GM18519 (cell line): ENCODE data around the gene UBAP2.

Source experiments
- ATAC-seq: cut with Tn5 transposase; IDR thresholded peaks from one replicate; pipeline ENCODE4 v1.9.1; 2021; ENCODE audit warnings: mild to moderate bottlenecking, moderate library complexity; ENCODE audit not compliant: unreplicated experiment, low FRiP score

UBAP2 gene

DNA sequence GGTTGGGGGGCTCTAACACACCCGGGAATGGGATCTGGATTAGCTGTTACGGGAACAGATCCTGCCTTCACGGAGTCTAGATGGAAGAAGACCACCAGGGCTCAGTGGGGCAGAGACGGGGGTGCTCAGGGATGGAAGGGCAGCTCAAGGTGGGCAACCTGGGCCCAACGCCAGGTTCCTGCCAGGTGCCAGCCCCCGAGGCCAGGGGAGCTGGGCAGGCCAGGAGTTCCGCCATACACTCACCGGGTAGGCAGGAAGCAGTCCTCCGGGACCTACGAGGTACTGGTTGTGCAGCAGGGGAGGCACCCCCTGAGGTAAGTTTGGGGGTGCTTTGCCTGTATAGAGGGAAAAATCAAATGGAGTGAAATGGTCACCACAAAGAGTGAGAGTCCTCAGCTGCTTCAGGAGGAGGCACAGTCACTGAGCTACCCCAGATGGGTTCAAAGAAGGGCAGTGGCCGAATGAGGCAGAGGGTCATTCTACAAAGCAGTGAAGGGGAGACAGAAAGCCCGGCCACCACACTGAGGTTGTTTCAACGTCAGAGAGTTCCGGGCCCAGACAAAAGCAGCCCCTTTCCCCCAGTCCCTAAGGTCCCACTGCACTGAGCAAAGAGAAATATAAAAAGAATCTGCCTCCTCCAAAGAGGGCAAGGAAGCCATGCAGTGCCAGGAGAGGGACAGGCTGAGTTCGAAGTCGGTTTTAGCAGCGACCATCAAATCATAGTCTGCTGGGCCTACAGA lies 121.8 kb downstream of the UBAP2 start:
- no peak for ATAC-seq

DNA sequence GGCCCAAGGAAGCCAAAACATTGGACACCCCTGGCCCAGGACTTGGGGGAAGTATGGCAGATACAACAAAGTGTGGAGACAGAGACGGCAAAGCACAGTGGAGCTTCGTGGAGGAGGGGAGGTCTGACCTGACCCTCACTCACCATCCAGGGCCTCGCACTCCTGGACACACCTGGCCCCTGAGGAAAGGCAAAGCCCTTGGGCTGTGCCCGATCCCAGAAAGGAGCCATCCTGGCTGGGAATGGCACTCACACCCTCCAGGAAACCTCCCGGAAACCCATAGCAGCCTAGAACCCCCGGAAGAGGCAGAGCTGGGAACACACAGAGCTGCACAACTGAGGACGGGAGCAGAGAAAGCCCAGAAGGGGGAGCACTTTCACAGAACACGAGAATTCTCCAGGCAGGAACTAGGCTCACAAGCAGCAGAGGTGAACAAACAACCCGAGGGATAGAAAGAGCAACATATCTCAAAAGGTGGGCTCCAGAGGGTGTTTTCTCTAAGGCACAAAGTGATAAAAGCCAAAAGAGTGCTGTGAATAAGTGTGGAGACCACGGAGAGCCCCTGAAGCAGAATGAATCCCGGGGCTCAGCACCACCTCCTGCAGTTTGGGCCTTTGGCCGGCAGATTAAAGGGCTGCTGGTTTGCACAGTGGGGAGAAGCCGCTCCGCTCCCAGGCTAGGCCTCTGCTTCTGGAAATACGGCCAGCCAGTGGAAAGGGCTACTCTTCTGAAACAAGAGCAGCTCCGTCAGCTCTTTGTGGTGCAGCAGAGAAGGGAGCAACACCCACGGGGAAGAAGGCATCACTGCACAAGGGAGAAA lies 123.5 kb downstream of the UBAP2 start:
- no peak for ATAC-seq

DNA sequence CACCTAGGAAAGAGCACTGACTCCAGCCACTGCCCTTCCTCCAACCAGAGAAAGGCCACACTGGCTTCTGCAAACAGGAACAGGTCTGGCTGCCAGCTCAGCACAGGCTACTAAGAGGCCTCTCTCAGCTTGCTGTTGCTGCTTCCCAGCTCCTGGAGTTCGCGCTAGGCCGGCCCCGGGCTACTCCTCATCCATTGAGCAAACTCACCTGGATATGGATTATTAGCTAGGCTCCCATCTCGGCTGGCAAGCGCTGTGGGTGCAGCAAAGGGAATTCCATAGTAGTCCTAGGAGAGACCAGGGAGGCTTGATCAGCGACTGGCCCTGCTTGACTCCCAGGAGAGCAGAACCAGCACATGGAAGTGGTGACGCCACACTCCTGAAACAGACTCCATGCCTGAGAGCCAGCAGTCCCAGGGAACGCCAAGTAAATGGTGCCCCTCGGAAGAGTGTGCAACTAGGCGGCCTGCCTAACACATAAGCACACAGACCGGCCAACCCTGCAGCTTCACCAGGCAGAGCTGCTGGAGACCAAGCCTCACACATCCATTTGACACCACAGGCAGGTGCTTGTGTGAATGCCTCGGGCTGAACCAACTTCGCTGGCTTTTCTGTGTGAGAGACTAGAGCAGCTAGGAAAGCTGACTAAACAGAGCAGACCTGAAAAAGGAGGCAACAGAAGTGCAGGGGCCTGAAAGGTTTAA lies 124.5 kb downstream of the UBAP2 start:
- no peak for ATAC-seq

DNA sequence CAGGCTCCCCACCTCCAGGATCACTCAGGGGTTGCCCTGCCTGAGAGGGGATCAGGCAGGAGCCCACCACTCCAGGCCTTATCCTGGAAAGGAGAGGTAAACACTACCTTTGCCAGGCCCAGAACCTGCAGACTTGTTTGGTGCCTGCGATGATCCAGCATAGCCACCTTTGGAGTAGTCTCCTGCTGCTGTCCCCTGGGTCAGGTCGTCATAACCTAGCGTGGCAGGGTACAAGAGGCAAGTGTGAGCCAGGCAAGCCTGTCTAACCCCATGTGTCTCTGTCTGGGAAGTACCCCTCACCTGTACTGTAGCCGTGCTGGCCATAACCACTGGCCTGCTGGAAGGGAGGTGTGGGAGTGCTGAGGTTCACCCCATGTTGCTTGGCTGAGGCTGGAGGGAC lies 125.6 kb downstream of the UBAP2 start:
- ATAC-seq: no peak

DNA sequence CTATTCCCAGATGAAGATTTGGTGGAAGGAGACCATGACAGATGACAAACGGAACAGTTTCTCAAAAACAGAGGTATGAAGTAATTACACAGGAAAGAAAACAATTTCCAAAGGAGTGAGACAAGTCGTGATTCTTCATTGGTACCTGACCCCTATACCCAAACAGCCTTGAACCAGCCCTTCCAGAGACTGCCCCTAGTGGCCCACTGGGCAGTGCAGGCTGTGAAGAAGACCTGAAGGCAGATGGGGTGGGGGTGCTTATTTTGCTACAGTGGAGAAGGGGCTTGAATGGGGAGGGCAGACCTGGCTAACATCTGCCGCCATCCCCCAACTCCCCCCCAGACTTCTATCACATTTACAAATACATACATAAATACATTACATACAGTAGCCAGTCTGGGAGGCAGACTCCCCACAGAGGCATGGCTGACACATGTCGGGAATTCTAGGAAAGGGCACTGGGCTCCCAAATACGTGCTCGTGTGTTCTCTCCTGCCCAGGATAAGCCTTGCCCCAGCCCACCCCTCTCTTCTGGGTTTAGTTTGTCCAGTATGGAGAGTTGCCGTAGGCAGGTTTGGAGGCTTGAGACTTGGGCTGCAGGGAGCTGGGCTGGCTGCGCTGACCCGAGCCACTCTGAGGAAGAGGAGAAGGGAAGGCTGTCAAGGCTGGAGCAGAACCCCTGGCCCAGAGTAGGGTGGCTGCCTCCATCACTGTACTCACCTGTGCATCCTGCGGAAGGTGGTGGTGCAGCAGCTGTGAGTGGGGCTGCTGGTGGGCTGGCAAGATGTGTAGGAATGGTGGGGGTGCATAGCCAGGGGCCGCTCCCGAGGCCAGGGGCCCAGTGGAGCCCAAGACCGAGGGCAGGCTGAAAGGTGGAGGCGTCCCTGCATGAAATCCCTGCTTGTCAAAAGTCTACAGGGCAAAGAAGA lies 126.5 kb downstream of the UBAP2 start:
- ATAC-seq: no peak

DNA sequence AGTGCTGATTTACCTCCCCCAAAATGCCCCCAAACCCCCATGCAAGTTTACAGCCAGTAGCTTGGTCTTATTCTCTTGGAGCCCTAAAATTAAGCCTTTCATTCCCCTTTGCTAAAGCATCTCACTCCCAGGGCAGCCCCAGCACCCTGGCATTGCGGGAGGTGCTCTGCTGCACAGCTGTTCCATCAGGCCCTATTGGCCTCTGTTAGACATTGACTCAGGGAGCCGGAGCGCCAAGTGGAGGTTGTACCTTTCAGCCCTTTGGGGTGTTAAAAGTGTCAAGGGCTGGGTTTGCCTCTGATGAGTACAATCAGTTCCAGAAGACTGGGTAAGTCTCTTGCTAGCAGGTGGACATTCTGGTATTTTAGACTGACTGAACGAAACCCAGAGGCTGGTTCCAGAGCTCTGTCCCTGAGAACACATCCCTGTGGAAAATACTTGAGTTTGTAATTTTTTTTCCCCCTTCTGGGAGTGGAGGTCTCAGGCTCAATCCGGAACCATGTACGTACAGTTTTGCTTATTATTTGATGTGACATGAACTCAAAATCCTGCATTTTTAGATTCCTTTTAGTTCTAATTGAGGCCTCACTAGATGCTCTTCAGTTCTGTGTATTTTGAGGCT lies 129.3 kb downstream of the UBAP2 start:
- ATAC-seq: no peak

DNA sequence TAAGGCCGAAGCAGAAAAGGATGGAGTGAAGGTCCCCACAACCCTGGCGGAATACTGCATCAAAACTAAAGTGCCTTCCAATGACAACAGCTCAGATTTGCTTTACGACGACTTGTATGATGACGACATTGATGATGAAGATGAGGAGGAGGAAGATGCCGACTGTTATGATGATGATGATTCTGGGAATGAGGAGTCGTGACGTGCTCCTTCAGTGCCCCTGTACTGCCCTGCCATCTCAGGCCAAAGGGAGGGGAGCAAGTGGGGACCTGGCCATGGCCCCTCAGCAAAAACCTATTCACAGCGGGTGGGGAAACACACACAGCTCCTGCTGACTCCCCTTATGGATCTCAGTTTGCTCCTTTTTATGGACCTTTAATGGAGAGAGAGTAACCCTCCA lies 131.7 kb downstream of the UBAP2 start:
- ATAC-seq: no peak

DNA sequence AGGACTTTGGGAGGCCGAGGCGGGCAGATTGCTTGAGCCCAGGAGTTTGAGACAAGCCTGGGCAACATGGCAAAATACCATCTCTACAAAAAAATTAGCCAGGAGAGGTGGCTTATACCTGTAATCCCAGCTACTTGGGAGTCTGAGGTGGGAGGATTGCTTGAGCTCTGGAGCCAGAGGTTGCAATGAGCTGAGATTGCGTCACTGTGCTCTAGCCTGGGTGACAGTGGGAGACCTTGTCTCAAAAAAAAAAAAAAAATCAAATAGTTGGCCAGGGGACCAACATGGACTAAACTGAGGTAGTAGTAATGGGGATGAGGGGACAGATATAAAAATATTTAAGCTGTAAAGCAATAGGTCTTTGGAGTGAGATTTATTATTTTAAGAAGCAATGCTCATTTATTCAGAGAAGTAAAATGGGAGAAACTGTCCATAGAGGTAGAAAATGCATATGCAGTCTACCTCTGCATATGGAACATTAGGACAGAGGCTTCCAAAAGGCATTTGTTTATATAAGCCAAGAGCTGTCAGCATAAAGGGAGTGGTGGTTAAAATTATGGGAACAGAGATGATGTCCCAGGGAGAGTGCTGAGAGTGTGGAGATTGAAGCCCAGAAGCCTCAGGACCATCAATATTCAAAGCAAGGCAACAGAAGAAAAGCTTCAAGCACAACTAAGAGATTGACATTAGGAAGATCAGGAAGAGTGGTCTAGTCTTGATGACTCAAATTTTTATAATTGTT lies 133.6 kb downstream of the UBAP2 start:
- no peak for ATAC-seq

DNA sequence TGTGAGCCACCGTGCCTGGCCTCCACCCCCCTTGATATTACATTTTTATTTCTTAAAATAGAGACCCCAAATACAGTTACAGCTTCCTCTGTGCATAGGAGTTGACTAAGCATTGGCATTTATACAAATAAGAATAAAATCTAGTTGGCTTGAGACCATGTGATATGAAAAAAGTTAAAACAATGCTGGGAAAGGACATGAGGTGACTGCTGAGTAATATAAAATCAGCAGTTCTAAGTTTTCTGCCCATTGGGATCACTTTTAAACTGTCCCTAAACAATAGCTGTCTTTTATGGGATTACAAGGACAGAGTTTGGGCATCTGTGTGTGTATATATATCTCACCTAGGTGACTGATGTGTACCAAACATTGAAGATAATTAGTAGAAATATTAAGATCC lies 135.1 kb downstream of the UBAP2 start:
- no peak for ATAC-seq

DNA sequence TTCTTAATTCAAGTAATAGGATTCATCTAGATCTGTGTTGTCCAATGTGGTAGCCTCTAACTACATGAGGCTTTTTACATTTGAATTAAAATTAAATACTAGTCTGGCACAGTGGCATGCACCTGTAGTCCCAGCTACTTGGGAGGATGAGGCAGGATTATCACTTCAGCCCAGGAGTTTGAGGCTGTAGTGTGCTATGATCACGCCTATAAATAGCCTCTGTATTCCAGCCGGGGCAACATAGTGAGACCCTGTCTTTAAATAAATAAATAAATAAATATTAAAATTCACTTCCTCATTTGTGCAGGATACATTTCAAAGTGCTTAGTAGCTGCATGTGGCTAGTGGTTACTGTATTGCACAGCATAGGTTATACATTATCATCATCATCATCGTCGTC lies 139.9 kb downstream of the UBAP2 start:
- ATAC-seq: no peak

DNA sequence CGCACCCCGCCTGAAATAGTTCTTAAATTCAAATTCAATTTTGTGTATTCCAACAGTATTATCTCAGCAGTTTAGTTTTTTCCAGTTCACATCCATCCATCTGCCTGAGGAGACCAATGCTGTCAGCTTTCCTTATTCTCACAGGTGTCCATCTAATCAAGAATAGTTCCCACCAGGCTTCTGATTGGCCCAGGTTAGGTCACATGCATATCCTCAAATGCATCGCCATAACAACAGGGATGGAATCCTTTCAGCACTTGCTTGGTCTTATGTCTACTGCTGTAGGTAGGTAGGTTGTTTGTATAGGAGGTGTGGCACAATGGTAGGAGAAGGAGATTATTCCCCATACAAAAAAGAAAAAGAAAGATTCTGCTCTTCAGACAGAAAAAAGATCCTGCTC lies 140.6 kb downstream of the UBAP2 start:
- ATAC-seq: no peak

DNA sequence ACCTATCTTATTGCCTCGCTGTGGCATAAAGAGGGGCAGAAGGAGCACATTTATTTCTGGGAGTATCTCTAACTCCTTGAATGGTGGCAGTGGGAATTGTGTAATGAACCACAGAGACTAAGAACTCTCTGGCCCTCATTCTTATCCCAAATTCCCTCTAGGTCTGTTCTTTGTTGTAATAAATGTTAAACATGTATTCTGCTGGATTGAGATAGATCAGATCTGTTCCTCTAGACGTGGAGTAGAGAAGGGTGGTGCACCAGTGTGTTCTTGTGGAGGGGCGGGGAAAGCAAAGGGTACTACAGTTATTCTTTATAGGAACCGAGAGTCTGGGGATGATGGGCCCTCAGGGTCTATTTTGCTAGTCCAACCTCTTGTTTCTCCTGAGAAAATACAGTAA lies 141.3 kb downstream of the UBAP2 start:
- no peak for ATAC-seq

DNA sequence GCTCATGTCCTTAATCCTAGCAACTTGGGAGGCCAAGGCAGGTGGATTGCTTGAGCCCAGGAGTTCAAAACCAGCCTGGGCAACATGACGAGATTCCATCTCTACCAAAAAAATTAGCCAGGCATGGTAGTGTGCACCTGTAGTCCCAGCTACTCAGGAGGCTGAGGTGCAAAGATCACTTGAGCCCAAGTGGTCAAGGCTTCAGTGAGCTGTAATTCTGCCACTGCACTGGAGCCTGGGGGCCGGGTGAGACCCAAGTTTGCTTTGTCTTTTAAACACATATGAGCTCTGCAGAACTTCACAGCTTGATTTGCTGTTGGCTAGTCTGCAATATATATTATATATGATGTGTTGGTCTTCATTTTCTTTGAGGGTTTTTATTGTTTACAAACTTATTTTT lies 141.9 kb downstream of the UBAP2 start:
- ATAC-seq: no peak

DNA sequence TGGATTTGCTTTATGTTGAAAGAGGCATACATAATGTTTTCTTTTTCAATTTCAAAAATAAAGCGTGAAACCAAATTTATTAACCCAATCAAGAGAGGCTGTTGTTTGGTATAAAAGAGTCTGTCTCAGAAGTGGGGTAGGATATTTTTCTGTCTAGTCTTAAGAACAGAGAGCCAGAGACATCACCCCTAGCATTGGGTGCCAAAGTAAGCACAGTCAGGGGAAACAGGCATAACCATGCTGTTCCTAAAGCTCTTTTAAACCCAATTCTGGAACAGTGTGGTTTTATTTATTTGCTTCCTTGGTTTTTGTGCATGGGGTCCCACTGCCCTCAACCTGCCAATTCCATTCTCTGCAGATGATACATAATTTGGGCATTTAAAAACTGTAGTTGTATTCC lies 143.6 kb downstream of the UBAP2 start:
- no peak for ATAC-seq

DNA sequence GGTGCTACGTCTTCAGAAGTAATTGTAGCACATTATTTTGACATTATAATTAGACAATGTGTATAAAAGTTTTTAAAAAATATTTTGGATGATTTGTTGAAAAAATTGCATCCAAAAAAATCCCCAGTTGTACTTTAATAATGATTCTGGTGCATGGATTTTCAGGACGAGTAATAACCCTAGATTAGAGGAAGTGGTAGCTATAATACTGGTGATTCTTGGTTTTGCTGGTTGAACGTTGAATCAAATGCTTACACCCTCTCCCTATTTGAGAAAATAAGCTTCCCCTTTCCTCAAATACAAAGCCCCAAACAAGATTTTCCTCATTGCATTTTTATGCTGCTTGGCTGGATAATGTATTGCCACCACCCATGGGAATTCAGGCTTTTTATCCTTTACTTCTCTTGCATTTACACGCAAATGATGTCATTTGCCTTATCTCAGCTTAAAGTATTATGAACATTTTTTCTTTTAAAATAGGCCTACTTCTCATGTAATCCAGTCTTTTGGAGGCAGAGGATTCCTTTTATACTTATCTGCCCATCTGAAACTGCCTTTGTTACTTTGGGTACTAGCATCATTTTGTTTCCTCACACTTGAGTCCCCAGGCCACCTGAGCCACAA lies 145.4 kb downstream of the UBAP2 start:
- no peak for ATAC-seq

DNA sequence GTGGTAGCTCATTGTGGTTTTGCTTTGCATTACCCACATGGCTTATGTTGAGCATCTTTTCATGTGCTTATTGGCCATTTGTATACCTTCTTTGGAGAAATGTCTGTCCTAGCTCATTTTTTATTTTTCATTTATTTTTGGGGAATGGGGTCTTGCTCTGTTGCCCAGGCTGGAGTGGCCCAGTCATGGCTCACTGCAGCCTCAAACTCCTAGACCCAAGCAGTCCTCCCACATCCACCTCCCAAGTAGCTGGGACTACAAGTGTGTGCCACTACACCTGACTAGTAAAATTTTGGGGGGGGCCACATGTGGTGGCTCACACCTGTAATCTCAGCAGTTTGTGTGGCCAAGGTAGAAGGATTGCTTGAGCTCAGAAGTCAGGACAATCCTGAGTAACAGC lies 154.4 kb downstream of the UBAP2 start:
- no peak for ATAC-seq

DNA sequence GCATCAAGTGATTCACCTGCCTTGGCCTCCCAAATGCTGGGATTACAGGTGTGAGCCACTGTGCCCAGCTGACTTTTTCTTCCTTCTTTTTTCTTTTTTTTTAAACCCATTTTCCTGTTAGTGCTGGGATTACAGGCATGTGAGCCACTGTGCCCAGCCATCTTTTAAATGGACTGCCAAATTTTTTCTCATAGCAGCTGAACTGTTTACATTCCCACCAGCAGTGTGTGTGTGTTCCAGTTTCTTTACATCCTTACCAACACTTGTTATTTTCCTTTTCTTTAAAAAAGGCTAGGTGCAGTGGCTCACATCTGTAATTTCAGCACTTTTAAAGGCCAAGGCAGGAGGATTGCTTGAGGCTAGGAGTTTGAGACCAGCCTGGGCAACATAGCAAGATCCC lies 154.8 kb downstream of the UBAP2 start:
- ATAC-seq: no peak

DNA sequence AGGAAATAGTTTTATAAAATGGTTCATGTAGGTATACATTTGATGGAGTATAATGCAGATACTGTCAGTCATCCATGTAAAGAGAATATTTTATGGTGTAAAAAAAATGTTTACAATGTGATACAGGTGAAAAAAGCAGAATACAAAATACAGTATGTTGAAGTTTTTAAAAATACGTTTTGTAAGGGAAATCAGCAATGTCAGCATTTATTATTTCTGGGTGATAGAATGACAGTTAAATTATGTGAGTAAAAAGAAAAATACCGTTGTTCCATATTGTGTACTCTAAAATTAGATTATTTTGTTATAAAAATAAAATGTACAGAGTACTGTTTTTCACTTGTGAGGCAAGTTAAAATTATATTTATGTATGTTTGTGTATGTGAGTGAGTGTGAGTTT lies 162.7 kb downstream of the UBAP2 start:
- no peak for ATAC-seq
